Fibroblast of pulmonary artery (primary cell): ENCODE measurements around the gene ATXN1.

Source experiments
- DNase-seq: peaks from one replicate; pipeline ENCODE4 v3.0.0-alpha.2; 2010; ENCODE audit warnings: low read depth
- H3K4me3 ChIP-seq: replicated peaks from 2 replicates; pipeline ENCODE4 v1.5.1; 2011; ENCODE audit warnings: low read depth, mild to moderate bottlenecking, control low read depth, low read length, moderate library complexity
- TF ChIP-seq, protein P1 (sequence below): IDR thresholded peaks from 2 replicates; pipeline ENCODE4 v1.5.1; 2011; ENCODE audit warnings: mild to moderate bottlenecking, control low read depth, low read length, inconsistent platforms; ENCODE audit errors: missing control alignments

ATXN1 gene

DNA sequence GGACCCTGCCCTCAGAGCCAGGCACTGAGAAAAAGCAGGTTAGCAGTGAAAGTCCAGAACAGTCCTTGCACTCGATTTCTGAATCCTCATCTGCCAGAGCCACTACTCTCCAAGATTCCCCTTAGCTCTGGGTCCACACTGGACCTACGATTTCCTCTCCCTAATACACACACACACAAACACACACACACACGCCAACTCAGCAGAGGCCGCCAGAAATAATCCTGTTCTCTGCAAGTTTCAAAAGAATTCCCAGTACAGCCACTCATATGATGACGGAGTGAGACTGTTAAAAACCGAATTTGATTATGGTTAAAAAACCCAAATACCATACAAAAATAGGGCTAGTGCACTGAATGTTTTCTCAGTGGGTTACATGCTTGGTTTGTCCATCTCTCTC, 432.0 kb downstream of the ATXN1 start:
- no peak for DNase-seq
- TF ChIP-seq, protein P1, sequence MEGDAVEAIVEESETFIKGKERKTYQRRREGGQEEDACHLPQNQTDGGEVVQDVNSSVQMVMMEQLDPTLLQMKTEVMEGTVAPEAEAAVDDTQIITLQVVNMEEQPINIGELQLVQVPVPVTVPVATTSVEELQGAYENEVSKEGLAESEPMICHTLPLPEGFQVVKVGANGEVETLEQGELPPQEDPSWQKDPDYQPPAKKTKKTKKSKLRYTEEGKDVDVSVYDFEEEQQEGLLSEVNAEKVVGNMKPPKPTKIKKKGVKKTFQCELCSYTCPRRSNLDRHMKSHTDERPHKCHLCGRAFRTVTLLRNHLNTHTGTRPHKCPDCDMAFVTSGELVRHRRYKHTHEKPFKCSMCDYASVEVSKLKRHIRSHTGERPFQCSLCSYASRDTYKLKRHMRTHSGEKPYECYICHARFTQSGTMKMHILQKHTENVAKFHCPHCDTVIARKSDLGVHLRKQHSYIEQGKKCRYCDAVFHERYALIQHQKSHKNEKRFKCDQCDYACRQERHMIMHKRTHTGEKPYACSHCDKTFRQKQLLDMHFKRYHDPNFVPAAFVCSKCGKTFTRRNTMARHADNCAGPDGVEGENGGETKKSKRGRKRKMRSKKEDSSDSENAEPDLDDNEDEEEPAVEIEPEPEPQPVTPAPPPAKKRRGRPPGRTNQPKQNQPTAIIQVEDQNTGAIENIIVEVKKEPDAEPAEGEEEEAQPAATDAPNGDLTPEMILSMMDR, result no peak
- H3K4me3 ChIP-seq, result no peak overlapping the region

DNA sequence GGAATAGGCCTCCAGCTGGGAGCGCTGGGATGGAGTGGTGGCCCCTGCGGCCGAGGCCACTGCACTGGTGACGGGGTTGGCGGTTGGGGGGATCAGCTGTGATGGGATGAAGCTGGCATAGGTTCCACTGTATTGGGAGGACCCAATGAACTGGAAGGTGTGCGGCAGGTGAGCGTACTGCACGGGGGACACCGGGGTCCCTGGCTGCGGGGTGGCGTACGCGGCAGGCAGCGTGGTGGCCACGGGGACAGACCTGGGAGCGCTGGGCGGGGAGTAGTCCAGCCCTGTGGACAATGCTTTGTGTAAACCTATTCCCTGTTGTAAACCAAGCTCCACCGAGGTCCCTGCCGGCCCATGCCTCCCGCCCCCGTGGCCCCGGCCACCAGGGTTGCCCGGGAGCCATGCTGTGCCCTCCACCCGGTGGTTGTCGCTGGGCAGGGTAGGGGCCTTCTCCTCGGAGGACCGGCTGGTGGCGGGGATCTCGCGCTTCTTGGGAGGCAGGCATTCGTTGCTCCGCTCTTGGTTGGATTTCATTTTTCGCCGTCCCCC, 433.4 kb downstream of the ATXN1 start:
- TF ChIP-seq, protein P1, result no peak
- H3K4me3 ChIP-seq, result no peak overlapping the region
- DNase-seq, result no peak

DNA sequence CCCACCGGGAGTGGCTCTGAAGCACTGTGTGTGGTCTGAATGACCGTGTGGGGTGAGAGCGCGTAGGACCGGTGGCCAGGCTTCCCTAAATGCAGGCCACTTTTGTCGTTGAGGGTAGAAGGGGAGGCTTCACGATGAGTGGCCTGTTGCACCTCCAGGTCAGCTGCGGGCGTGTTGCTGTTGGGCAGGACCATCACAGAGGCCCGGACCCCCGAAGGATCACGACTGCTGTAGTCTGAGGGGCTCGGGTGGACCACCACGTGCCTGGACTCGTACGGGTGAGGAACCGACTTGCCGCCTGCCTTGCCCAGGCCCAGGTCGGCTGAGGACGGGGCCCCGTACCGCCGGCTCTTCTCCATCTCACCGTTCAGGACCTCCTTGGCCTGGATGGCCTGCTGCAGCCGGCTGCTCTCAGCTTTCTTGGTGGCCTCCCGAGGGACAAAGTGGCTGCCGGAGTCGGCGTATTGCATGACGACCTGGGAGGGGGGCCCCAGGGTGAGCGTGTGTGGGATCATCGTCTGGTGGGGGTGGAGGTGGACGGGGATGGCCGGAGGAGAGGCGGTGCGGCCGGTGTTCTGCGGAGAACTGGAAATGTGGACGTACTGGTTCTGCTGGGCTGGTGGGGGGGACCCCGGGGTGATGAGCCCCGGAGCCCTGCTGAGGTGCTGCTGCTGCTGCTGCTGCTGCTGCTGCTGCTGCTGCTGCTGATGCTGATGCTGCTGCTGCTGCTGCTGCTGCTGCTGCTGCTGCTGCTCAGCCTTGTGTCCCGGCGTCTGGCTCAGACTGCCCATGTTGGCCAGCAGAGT, 434.1 kb downstream of the ATXN1 start:
- no peak for DNase-seq
- no peak overlapping the region for H3K4me3 ChIP-seq
- TF ChIP-seq, protein P1, result no peak

DNA sequence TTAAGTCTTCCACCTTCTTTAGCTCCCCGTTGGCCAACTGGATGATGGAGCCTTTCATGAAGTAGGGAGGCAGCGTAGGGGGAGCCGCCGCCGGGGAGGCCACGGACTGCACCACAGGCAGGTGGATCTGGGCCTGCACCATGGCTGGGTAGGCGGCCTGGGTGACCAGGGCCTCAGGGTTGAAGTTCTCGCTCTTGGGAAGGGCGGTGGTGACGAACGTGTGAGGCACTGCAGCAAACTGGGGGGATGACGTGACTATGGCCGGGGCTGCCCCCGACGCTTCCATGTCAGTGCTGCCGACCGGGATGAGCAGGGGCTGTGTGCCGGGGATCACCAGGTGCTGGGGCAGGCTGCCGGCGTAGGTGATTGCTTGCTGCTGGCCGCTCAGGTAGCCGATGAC, 434.7 kb downstream of the ATXN1 start:
- H3K4me3 ChIP-seq, result no peak overlapping the region
- no peak for DNase-seq
- TF ChIP-seq, protein P1, result no peak

DNA sequence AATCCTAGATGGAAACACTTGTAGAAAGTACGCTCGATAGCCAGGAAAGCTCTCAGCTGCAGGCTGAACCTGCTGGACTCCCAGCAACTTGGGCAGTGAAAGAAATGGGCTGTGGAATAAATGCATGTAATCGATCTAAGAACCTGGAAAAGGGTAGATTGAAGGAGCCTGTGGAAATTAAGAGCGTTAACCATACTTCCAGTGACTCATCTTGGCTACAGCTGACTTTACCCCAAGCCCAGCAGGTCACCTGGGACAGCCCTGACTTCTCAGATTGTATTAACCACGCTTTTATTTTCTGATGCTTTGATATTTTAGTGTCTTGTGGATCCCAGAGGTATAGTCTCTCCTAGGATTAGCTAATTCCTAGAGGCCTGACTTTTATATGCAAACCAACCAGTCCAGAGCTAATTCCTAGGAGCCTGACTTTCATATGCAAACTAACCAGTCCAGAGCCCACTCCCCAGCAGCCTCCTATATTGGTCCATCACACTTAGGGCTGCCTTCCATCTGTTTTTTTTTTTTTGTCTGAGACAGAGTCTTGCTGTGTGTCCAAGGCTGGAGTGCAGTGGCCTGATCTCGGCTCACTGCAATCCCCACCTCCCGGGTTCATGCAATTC, 436.5 kb downstream of the ATXN1 start:
- TF ChIP-seq, protein P1, result no peak
- no peak overlapping the region for H3K4me3 ChIP-seq

DNA sequence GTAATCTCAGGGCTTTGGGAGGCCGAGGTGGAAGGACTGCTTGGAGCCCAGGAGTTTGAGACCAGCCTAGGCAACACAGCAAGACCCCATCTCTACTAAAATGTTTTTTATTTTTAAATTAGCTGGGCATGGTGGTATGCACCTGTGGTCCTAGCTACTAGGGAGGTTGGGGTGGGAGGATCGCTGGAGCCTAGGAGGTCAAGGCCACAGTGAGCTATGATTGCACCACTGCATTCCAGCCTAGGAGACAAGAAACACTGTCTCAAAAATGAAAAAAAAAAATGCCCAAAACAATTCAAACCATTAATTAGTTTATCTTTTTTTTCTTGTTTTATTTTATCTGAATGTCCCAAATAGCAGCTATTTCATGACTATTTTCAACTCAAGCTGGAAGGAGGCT, 437.1 kb downstream of the ATXN1 start:
- DNase-seq, result no peak
- no peak overlapping the region for H3K4me3 ChIP-seq
- TF ChIP-seq, protein P1, result no peak

More for the DNA sequence above, 436.5 kb downstream of the ATXN1 start:
- DNase-seq, result no peak
